Neutrophil (primary cell): Measurements from ENCODE around the gene GABRR1.

ENCODE experiments used
- H3K27ac ChIP-seq: fragments of 200-600 bp; sonication (generic); 2 replicates; pipeline ENCODE4 v1.5.1; 2016; ENCODE audit warnings: mild to moderate bottlenecking, moderate library complexity
- H3K27me3 ChIP-seq: fragments of 200-600 bp; sonication (generic); 2 replicates; pipeline ENCODE4 v1.6.0; 2016; ENCODE audit warnings: mild to moderate bottlenecking
- H3K36me3 ChIP-seq: fragments of 200-600 bp; sonication (generic); 2 replicates; pipeline ENCODE4 v1.5.1; 2017
- H3K4me1 ChIP-seq, 2 experiments: fragments of 200-600 bp in 1 of 2; sonication (generic) in 1 of 2; 1 replicate in 1 of 2; 2 replicates in 1 of 2; pipeline versions ENCODE4 v1.5.1 to v1.6.1; 2013 to 2016; ENCODE audit warnings: low read depth in 1 of 2, low read length in 1 of 2, mild to moderate bottlenecking in 1 of 2, moderate library complexity in 1 of 2; ENCODE audit not compliant: control insufficient read depth in 1 of 2, insufficient read depth in 1 of 2
- H3K4me3 ChIP-seq, 2 experiments: fragments of 200-600 bp in 1 of 2; sonication (generic) in 1 of 2; 1 replicate in 1 of 2; 2 replicates in 1 of 2; pipeline ENCODE4 v1.5.1; 2013 to 2016; ENCODE audit warnings: low read depth in 1 of 2, low read length in 1 of 2, mild to moderate bottlenecking in 1 of 2, moderate library complexity in 1 of 2
- H3K9me3 ChIP-seq: fragments of 200-600 bp; sonication (generic); 2 replicates; pipeline ENCODE4 v1.5.1; 2016
- CTCF ChIP-seq: fragments of 200-600 bp; sonication (generic); IDR thresholded peaks from 2 replicates; pipeline ENCODE4 v1.5.1; 2016; ENCODE audit warnings: antibody characterized with exemption

GABRR1 gene

GRCh38 chr6:89161326-89162046 is 55.7 kb downstream of the GABRR1 start:
- no peaks in the 10 kb centered on the region for H3K4me1 ChIP-seq
- no peak for TF ChIP-seq CTCF
- H3K36me3 ChIP-seq = peaks cover 8% of the 10 kb centered on the region
- no peaks in the 10 kb centered on the region for H3K27me3 ChIP-seq
- no peak overlapping the region for H3K27ac ChIP-seq
- no peaks in the 10 kb centered on the region for H3K9me3 ChIP-seq
- no peak overlapping the region for H3K4me3 ChIP-seq

GRCh38 chr6:89160331-89161092 is 56.6 kb downstream of the GABRR1 start:
- no peaks in the 10 kb centered on the region for H3K9me3 ChIP-seq
- no peaks in the 10 kb centered on the region for H3K4me1 ChIP-seq
- peaks cover 8% of the 10 kb centered on the region for H3K36me3 ChIP-seq
- no peaks in the 10 kb centered on the region for H3K27me3 ChIP-seq
- no peak overlapping the region for H3K27ac ChIP-seq
- TF ChIP-seq CTCF = no peak
- no peak overlapping the region for H3K4me3 ChIP-seq

- H3K27ac ChIP-seq = no peak overlapping the region
- no peak for TF ChIP-seq CTCF
- no peaks in the 10 kb centered on the region for H3K27me3 ChIP-seq
- no peaks in the 10 kb centered on the region for H3K4me1 ChIP-seq
- H3K9me3 ChIP-seq = no peaks in the 10 kb centered on the region
- no peak overlapping the region for H3K4me3 ChIP-seq
- H3K36me3 ChIP-seq = no peaks in the 10 kb centered on the region
These were observed 63.0 kb downstream of the GABRR1 start for GRCh38 chr6:89154131-89154530.

GRCh38 chr6:89148016-89148750 is 69.0 kb downstream of the GABRR1 start:
- Histone ChIP-seq H3K4me3 (no peak overlapping the region), H3K36me3 (no peaks in the 10 kb centered on the region), H3K27me3 (no peaks in the 10 kb centered on the region), H3K9me3 (no peaks in the 10 kb centered on the region), H3K27ac (no peak overlapping the region), H3K4me1 (peaks cover 14 to 18% of the 10 kb centered on the region in 2 experiments)
- no peak for TF ChIP-seq CTCF

- H3K27ac ChIP-seq = peak overlapping the region; percentile 63
- peak overlapping the region; percentile 80 to 92 for H3K4me3 ChIP-seq
- no peaks in the 10 kb centered on the region for H3K9me3 ChIP-seq
- no peaks in the 10 kb centered on the region for H3K36me3 ChIP-seq
- no peak for TF ChIP-seq CTCF
- peaks cover 14 to 18% of the 10 kb centered on the region in 2 experiments for H3K4me1 ChIP-seq
- H3K27me3 ChIP-seq = no peaks in the 10 kb centered on the region
These were observed 70.1 kb downstream of the GABRR1 start for GRCh38 chr6:89146718-89147700.
